IMR-90 (cell line): ENCODE measurements around the gene MICAL1. TPM values are rescaled to one million over a fixed set of nuclear protein-coding genes. Genes with fewer than 3 reads are reported as not detected.
A peak's percentile ranks its signal among the peaks of the same experiment; 100 is the strongest.

Experiments
- ATAC-seq: fragments of 200-7000 bp; cut with Tn5 transposase; 2 replicates; pipeline ENCODE4 v1.9.1; 2020; ENCODE audit warnings: low read depth, mild to moderate bottlenecking, moderate library complexity
- BruUV-seq: library from RNA; stranded (reverse); fragments of 400-500 nt; replicated peaks from 2 replicates; lab custom pipeline; 2021; lab: Mats Ljungman, UMichigan
- CTCF ChIA-PET: fragments of 300-600 bp; formaldehyde crosslinking; extraction: SDS; loops from one replicate; lab custom pipeline; 2021; ENCODE audit warnings: antibody characterized with exemption; lab: Yijun Ruan, JAX
- POLR2A ChIA-PET: fragments of 300-600 bp; sonication (Branson Sonifier 250); formaldehyde crosslinking; loops from one replicate; lab custom pipeline; 2022; ENCODE audit warnings: antibody characterized with exemption; ENCODE audit not compliant: unreplicated experiment; lab: Charles Lee
- DNase-seq: peaks from one replicate; pipeline ENCODE4 v3.0.0; 2013
- H2AFZ ChIP-seq: replicated peaks from 2 replicates; pipeline ENCODE3; 2013; ENCODE audit warnings: low read length, mild to moderate bottlenecking; ENCODE audit not compliant: poor library complexity
- H2AK5ac ChIP-seq: 2 replicates; pipeline ENCODE4 v1.6.1; 2013; ENCODE audit warnings: low read depth, low read length, inconsistent platforms
- H2AK9ac ChIP-seq: replicated peaks from 2 replicates; pipeline ENCODE3; 2013; ENCODE audit warnings: mild to moderate bottlenecking, low read depth, low read length, moderate library complexity; ENCODE audit not compliant: poor library complexity
- H2BK120ac ChIP-seq: 2 replicates; pipeline ENCODE4 v1.6.1; 2013; ENCODE audit warnings: low read depth, low read length, inconsistent platforms
- H2BK15ac ChIP-seq: 3 replicates; pipeline ENCODE4 v1.6.1; 2013; ENCODE audit warnings: low read depth, low read length, inconsistent platforms
- H2BK20ac ChIP-seq: 2 replicates; pipeline ENCODE4 v1.6.1; 2013; ENCODE audit warnings: low read depth, mild to moderate bottlenecking, inconsistent platforms, low read length, moderate library complexity
- H2BK5ac ChIP-seq: 2 replicates; pipeline ENCODE4 v1.6.1; 2013; ENCODE audit warnings: mild to moderate bottlenecking, low read depth, low read length, inconsistent platforms; ENCODE audit not compliant: poor library complexity, severe bottlenecking
- H3K14ac ChIP-seq: replicated peaks from 2 replicates; pipeline ENCODE4 v1.6.1; 2013; ENCODE audit warnings: low read depth, low read length, inconsistent platforms
- H3K18ac ChIP-seq: 2 replicates; pipeline ENCODE4 v1.6.1; 2013; ENCODE audit warnings: low read depth, low read length, control low read depth
- H3K23ac ChIP-seq: 2 replicates; pipeline ENCODE4 v1.6.1; 2013; ENCODE audit warnings: low read depth, low read length, inconsistent platforms
- H3K27ac ChIP-seq: 2 replicates; pipeline ENCODE4 v1.5.1; 2013; ENCODE audit warnings: mild to moderate bottlenecking, control low read depth, low read length; ENCODE audit not compliant: insufficient read depth
- H3K27me3 ChIP-seq: 2 replicates; pipeline ENCODE4 v1.6.1; 2013; ENCODE audit warnings: low read length; ENCODE audit not compliant: control insufficient read depth, insufficient read depth
- H3K36me3 ChIP-seq: 2 replicates; pipeline ENCODE4 v1.6.1; 2013; ENCODE audit warnings: low read length, mixed read lengths; ENCODE audit not compliant: control insufficient read depth, insufficient read depth
- H3K4ac ChIP-seq: 2 replicates; pipeline ENCODE4 v1.6.1; 2013; ENCODE audit warnings: low read depth, low read length, inconsistent platforms
- H3K4me1 ChIP-seq: 2 replicates; pipeline ENCODE4 v1.6.1; 2013; ENCODE audit warnings: low read length, mixed read lengths; ENCODE audit not compliant: control insufficient read depth, insufficient read depth
- H3K4me2 ChIP-seq: 2 replicates; pipeline ENCODE4 v1.6.1; 2013; ENCODE audit warnings: low read depth, mild to moderate bottlenecking, control low read depth, low read length, moderate library complexity
- H3K4me3 ChIP-seq: 2 replicates; pipeline ENCODE4 v1.5.1; 2013; ENCODE audit warnings: low read depth, mild to moderate bottlenecking, control low read depth, low read length, moderate library complexity; ENCODE audit not compliant: insufficient read depth
- H3K56ac ChIP-seq: 2 replicates; pipeline ENCODE4 v1.6.1; 2013; ENCODE audit warnings: low read length, inconsistent platforms; ENCODE audit not compliant: insufficient read depth; ENCODE audit errors: extremely low read depth
- H3K79me1 ChIP-seq, 2 experiments: 2 replicates each; pipeline ENCODE4 v1.6.1; 2013; ENCODE audit warnings: low read length in 2 of 2, inconsistent platforms in 1 of 2, low read depth in 1 of 2
- H3K9ac ChIP-seq: 2 replicates; pipeline ENCODE4 v1.6.1; 2013; ENCODE audit warnings: low read depth, low read length, control low read depth
- H3K9me1 ChIP-seq: 2 replicates; pipeline ENCODE4 v1.6.1; 2013; ENCODE audit warnings: low read length, inconsistent platforms; ENCODE audit not compliant: insufficient read depth
- H3K9me3 ChIP-seq: 2 replicates; pipeline ENCODE4 v1.6.1; 2013; ENCODE audit warnings: low read length; ENCODE audit not compliant: control insufficient read depth, insufficient read depth
- H4K20me1 ChIP-seq: 2 replicates; pipeline ENCODE4 v1.6.1; 2013; ENCODE audit warnings: low read length, inconsistent platforms; ENCODE audit not compliant: insufficient read depth
- H4K5ac ChIP-seq: 2 replicates; pipeline ENCODE4 v1.6.1; 2013; ENCODE audit warnings: mild to moderate bottlenecking, low read depth, low read length, control low read depth
- H4K8ac ChIP-seq, 2 experiments: 2 replicates each; pipeline ENCODE4 v1.6.1; 2013; ENCODE audit warnings: low read depth in 2 of 2, low read length in 2 of 2, control low read depth in 1 of 2, inconsistent platforms in 1 of 2
- H4K91ac ChIP-seq: 2 replicates; pipeline ENCODE4 v1.6.1; 2013; ENCODE audit warnings: low read depth, low read length, inconsistent platforms; ENCODE audit not compliant: insufficient read depth
- BHLHE40 ChIP-seq: fragments of 150-350 bp; IDR thresholded peaks from 2 replicates; pipeline ENCODE4 v1.6.1; 2016; ENCODE audit warnings: mild to moderate bottlenecking, low read depth, low read length
- CEBPB ChIP-seq: IDR thresholded peaks from 2 replicates; pipeline ENCODE4 v1.6.1; 2012; ENCODE audit warnings: low read depth, low read length, improper control_type of control experiment
- WGBS, 2 experiments: methylation state at CpG; one replicate each; pipeline versions ENCODE4 v1.1.5 to v1.1.7; 2013; ENCODE audit warnings: missing lambda C conversion rate in 2 of 2; ENCODE audit not compliant: insufficient read length in 1 of 2; ENCODE audit errors: extremely low coverage in 2 of 2; 5-methylcytosine and 5-hydroxymethylcytosine counted together
- dilution Hi-C: fragments of 300-500 bp; cut with HindIII; formaldehyde crosslinking; loops from one replicate; pipeline ENCODE4 v1.14.3; 2018; ENCODE audit warnings: low sequenced_read_pairs; ENCODE audit not compliant: unreplicated experiment
- in situ Hi-C: fragments of 300-500 bp; cut with MboI; formaldehyde crosslinking; loops from 3 replicates; pipeline ENCODE4 v1.14.3; 2019; ENCODE audit warnings: low sequenced_read_pairs, inconsistent platforms, mixed read lengths
- intact Hi-C: fragments of 100-400 bp; cut with micrococcal nuclease; formaldehyde crosslinking; loops from 2 replicates; pipeline ENCODE4 v1.10.0; 2022
- polyA plus RNA-seq, 3 experiments: library from polyadenylated mRNA; depleted of rRNA; stranded (reverse); fragments of >200 nt; gene quantifications; 2 replicates each; pipeline ENCODE4 v1.2.3, GENCODE V29; 2012; ENCODE audit warnings: low replicate concordance in 1 of 3
- total RNA-seq: library from RNA; depleted of rRNA; stranded (reverse); fragments of >200 nt; gene quantifications from 2 replicates; pipeline ENCODE4 v1.2.3, GENCODE V29; 2012

MICAL1 gene
- total and polyA plus RNA-seq, 2 of the 4 experiments (the other 2 are of a cell fraction): 30.5 to 57.1 TPM

- H3K79me1 ChIP-seq: peaks cover 15 to 42% of the 10 kb centered on the region in 2 experiments; a peak in 3 of 4 replicates
- in situ Hi-C loops: no loop called here
- H2BK20ac ChIP-seq: no peak overlapping the region
- no peak overlapping the region for H3K27ac ChIP-seq
- no peak overlapping the region for H4K91ac ChIP-seq
- no peak overlapping the region for H2AFZ ChIP-seq
- no peak overlapping the region for H3K14ac ChIP-seq
- H3K9me1 ChIP-seq: peaks cover 8% of the 10 kb centered on the region
- H3K23ac ChIP-seq: no peak overlapping the region
- no peak overlapping the region for H4K8ac ChIP-seq
- no peak overlapping the region for H2BK120ac ChIP-seq
- H3K4me3 ChIP-seq: no peak overlapping the region
- no peak overlapping the region for H2AK5ac ChIP-seq
- ATAC-seq (peak; percentile 62), DNase-seq (peak; percentile 55)
- ChIA-PET CTCF (no interaction called here), POLR2A (no interaction called here)
- no peaks in the 10 kb centered on the region; the same call in 1 of the 2 replicates for H4K20me1 ChIP-seq
- no TSS peak for BruUV-seq
- peaks cover 44% of the 10 kb centered on the region for H3K36me3 ChIP-seq
- H2BK5ac ChIP-seq: peak overlapping the region; percentile 35
- intact Hi-C loops: no loop called here
- no peak overlapping the region for H3K4ac ChIP-seq
- H3K9me3 ChIP-seq: no peaks in the 10 kb centered on the region
- H3K56ac ChIP-seq: no peak overlapping the region
- dilution Hi-C loops: no loop called here
- WGBS, 2 experiments: 67 to 100% methylated on average over 1 to 2 of the region's 6 CpGs
- TF ChIP-seq CEBPB (0 out of 2 replicates have a peak, but pooled peaks have one; percentile 27), BHLHE40 (no peak)
- no peak overlapping the region for H2AK9ac ChIP-seq
- peaks cover 5% of the 10 kb centered on the region for H3K4me1 ChIP-seq
- H3K4me2 ChIP-seq: peak overlapping the region; percentile 57; the same call in 1 of the 2 replicates
- H3K9ac ChIP-seq: no peak overlapping the region
- no peak overlapping the region for H4K5ac ChIP-seq
- no peak overlapping the region for H2BK15ac ChIP-seq
- H3K27me3 ChIP-seq: no peaks in the 10 kb centered on the region
- no peak overlapping the region for H3K18ac ChIP-seq
Measured at GRCh38 chr6:109467696-109468095, 12.1 kb upstream of the MICAL1 start.
